Astrocyte of the spinal cord (primary cell): Measurements from ENCODE around the gene NT5C2.
A peak's percentile ranks its signal among the peaks of the same experiment; 100 is the strongest.

Source experiments
- DNase-seq: peaks from one replicate; pipeline ENCODE4 v3.0.0; 2011; ENCODE audit warnings: low read depth, low spot score
- H3K4me3 ChIP-seq: 2 replicates; pipeline ENCODE4 v1.5.1; 2011; ENCODE audit warnings: low read depth, mild to moderate bottlenecking, low read length, moderate library complexity
- CTCF ChIP-seq: IDR thresholded peaks from 2 replicates; pipeline ENCODE4 v1.5.1; 2012; ENCODE audit warnings: low read depth, mild to moderate bottlenecking, low read length, inconsistent platforms
- in situ Hi-C: cut with HindIII; loops from 2 replicates; pipeline ENCODE4 v1.10.0; 2017; ENCODE audit warnings: low sequenced_read_pairs

The NT5C2 gene

GRCh38 chr10:103157246-103157645 is 35.8 kb downstream of the NT5C2 start:
- no peak overlapping the region for H3K4me3 ChIP-seq
- TF ChIP-seq CTCF, result no peak
- in situ Hi-C loops, result no loop called here
- no peak for DNase-seq

DNA sequence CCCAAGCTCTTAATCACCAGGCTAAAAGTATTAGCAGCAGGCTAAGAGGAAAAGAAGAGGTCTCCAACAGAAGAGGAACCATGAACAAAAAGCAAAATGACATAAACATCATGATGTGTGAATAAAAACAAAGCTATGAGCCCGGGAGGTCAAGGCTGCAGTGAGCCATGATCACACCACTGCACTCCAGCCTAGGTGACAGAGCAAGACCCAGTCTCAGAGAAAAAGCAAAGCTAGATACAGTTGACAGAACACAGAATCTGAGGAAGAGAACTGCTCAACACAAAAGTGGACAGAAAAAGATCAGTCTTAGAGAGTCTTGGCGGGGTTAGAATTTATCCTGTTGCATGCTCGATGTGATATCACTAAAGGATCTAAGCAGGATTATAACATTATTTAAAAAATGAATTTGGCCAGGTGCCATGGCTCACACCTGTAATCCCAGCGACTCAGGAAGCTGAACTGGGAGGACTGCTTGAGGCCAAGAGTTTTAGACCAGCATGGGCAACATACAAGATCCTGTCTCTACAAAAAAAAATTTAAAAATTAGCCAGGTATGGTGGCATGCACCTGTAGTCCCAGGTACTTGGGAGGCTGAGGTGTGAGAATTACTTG is 37.5 kb downstream of the NT5C2 start:
- in situ Hi-C loops, result no loop called here
- TF ChIP-seq CTCF, result no peak
- H3K4me3 ChIP-seq, result no peak overlapping the region
- DNase-seq, result no peak

DNA sequence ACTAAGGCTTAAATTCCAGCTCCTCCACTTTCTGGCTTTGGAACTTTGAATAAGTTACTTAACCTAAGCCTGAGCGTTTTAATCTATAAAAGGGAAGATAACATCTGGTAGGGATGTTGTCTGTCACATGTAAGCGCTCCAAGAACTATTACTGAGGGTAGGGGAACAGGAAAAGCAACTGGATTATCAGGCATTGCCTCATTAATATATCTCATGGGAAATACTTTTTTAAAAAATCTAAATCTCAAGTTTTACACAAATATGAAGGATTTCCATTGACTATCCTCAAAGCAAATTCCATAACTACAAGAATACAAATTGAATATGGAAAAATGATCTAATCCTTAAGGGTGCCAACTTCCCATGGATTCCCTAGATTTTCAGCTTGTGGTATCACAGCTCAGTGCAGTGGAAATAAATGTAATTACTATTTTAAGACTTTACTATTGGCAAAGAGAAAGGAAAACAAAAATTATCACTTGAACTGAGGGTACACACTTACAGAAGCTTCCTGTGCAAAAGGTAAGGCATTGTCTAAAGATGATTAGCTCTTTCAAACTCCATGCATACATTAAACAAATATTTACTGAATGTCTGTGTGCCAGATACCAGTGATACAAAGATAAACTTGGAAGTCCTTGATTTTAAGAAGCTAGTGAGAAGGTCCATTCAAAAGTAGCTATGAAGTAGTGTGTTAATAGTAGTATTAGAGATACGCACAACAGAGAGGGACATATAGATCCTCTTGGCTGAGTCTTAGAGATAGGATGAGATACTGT is 38.4 kb downstream of the NT5C2 start:
- in situ Hi-C loops, result no loop called here
- H3K4me3 ChIP-seq, result no peak overlapping the region
- peak; percentile 13 for DNase-seq
- TF ChIP-seq CTCF, result no peak

- in situ Hi-C loops, result no loop called here
- H3K4me3 ChIP-seq, result peak overlapping the region; percentile 19
- DNase-seq, result peak; percentile 65
- no peak for TF ChIP-seq CTCF
Observed at GRCh38 chr10:103153302-103154197, 39.5 kb downstream of the NT5C2 start.

GRCh38 chr10:103149991-103150622 is 43.0 kb downstream of the NT5C2 start:
- DNase-seq, result no peak
- TF ChIP-seq CTCF, result no peak
- H3K4me3 ChIP-seq, result no peak overlapping the region
- in situ Hi-C loops, result no loop called here

DNA sequence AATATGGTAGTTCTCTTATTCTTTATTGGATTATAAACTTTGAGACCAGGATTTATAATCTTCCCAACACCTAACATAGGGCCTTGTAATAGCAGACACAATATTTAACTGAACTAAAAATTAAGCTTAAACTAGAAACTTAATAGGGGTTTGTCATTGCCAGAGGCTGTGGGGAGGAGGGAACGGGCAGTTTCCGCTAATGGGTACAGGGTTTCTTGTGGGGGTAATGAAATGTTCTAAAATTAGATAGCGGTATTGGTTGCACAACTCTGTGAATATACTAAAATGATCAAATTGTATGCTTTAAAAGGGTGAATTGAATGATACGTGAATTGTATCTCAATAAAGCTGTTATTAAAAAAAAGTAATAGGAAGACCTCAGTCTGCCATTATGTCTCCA is 45.4 kb downstream of the NT5C2 start:
- no peak for TF ChIP-seq CTCF
- no peak for DNase-seq
- in situ Hi-C loops, result no loop called here
- H3K4me3 ChIP-seq, result no peak overlapping the region
